Activated CD4-positive, CD25-positive, alpha-beta regulatory T cell treated with anti-CD3 and anti-CD28 coated beads, Interleukin-2, amount 50 U/mL, for 16 hours (primary cell): ENCODE results near the gene JMJD1C.
"Not testable (repeated sequence)": the region's sequence is repeated elsewhere in the genome, so short reads cannot be mapped to it uniquely, and the experiment has no call there.

Experiments used
- DNase-seq: peaks from one replicate; pipeline ENCODE4 v3.0.0-alpha.2; 2020; ENCODE audit warnings: low read depth, low spot score

The JMJD1C gene

DNA sequence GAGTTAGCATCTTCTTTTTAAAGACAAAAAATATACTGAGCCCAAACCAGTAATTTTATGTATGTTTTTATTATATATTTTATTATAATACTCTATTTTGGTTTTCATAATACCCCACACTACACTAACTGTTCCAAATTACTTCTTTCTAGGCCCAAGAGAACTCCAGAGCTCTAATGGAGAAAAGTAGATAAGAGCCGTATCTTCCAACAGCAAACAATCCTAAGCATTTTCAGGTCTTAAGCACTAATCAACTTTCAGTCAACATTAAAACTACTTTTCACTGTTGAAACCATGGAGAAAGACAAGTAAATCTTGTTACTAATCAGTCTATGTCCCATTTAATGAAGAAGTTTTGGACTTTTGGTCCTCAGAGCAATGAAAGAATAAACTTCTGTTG, 55.1 kb downstream of the JMJD1C start:
- no peak for DNase-seq

DNA sequence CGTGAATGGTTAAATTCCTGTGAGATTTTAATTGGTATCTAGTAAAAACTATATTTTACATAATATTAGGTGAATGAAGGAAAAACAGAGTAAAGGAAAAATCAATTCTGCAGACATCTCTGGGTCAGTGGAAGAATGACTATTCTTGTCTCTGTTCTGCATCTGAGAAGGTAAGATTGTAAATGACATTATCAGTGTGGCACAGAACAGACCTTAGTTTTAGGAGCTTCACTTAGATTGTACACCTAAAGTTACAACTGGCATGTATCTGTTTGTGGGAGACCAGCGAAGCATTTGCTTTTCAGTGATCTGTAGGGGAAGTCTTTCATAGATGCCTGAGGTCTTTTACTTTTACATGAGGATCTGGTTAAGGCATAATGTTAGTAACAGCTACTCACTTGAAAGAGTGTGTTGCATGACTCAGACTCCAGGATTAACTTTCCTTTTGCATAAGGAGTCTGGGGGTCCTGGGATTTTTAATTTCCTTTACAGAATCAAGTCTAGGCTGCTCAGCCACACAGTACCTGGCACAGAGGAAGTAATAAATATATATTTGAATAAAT, 56.2 kb downstream of the JMJD1C start:
- DNase-seq, result no peak

DNA sequence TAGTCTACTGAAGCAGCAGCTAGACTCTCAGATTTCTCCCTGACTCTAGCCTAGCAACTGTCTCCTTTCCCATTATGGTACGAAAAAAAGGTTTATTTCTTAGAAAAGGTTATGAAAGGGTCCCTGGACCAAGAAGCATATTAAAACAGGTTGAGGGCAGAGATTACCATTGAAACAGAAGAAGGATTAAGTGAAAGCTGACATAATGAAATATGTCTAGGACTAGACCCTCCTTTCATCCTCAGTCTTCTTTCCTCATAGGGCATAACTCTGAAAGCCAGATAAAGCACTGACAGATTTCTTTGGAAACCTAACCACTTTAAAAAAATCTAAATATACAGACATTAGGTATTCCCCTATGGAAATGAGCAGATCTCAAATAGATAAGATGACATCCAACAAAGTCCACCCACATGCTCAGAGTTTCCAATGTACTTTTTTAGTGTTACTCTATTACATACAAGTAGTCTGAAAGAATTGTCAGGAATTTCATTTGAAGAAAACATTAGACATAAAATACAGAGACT, 58.6 kb downstream of the JMJD1C start:
- DNase-seq, result no peak

DNA sequence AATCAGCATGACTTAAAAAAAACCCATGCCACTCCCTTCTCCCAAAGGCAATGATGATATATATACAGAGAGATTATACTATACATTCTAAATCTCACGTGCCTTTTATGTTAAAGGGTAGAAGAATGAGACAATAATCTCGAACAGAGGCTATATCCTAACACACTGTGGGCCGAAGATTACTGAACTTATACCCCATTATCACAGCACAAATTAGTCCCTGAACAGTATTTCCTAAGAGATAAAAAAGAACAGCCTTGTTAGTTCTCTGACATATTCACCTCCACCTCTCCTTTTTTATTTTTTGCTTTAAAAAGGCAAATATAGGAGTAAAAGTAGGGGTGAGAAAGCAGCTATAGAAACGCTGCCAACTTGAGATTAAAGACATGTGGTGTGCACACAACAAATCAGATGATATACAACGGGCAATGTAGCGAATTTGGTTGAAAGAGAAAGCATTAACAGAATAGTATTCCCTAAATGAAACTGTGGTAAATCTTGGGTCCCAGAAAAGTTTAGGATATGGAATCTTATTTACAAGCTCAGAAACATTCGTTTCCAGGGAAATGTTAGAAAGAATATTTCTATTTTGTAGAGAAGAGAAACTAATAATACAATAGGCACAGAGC, 69.5 kb downstream of the JMJD1C start:
- DNase-seq, result no peak

DNA sequence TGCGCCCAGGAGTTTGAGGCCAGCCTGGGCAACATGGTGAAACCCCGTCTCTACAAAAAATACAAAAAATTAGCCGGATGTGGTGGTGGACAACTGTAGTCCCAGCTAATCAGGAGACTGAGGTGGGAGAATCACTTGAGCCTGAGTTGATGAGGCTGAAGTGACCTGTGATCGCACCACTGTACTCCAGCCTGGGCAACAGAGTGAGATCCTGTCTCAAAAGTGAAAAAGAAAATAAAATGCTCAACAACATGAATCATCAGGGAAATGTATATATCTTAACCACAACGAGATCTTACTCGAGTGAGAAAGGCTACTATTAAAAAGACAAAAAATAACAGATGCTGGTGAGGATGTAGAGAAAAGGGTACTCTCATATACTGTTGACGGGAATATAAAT, 72.7 kb downstream of the JMJD1C start:
- no peak for DNase-seq

DNA sequence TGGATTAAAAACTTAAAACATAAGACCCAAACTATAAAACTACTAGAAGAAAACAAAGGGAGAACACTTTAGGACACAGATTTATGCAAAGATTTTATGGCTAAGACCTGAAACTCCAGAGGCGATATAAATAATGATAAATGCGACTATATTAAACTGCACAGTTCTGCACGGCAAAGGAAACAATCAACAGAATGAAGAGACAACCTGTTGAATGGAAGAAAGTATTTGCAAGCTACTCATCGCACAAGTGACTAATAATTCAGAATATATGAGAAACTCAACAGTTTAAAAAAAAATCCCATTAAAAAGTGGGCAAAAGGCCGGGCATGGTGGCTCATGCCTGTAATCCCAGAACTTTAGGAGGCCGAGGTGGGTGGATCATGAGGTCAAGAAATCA, 73.6 kb downstream of the JMJD1C start:
- DNase-seq, result no peak

DNA sequence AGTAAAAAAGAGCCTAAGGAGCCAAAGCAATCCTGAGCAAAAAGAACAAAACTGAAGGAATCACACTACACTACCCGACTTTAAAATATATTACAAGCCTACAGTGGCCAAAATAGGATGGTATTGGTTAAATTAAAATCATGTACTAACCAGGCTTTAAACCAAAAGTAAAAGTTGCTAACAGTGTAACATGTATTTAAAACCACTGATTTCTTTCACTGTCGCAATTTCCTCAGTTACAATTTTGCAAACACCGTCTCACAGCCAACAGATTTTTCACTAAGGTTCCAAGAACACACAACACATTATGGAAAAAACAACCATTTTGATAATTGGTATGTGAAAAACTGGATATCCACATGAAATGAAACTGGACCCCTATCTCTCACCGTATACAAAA, 74.0 kb downstream of the JMJD1C start:
- no peak for DNase-seq

DNA sequence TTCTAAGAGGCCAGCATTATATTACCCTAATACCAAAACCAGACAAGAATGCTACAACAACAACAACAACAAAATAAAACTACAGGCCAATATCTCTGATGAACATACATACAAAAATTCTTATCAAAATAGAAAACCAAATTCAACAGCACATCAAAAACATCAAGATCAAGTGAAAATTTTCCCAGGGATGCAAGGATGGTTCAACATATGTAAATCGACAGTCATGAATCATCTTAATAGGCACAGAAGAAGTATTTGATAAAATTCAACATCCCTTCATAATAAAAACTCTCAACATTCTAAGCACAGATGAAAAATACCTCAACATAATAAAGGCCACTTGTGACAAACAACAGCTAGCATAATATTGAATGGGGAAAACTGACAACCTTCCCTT, 75.3 kb downstream of the JMJD1C start:
- no peak for DNase-seq

DNA sequence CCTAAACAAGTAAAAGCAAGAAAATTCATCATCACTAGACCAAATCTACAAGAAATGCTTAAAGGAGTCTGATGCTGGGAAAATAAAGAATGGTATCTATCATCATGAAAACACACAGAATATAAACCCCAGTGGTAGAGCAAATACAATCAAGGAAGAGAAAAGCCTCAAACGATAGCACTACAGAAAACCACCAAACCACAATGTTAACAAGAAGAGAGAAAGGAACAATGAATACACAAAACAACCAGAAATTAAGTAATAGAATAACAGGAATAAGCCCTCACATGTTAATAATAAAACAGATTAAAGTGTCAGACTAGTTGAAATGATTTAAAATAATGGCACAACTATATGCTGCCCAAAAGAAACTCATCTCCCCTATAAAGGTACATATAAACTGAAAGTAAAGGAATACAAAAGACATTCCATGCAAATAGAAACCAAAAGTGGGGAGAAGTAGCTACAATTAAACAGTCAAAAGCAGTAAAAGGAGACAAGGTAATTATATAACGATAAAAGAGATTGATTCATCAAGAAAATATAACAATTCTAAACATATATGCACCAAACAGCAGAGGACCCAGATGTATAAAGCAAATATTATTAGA, 77.3 kb downstream of the JMJD1C start:
- DNase-seq, result no peak

DNA sequence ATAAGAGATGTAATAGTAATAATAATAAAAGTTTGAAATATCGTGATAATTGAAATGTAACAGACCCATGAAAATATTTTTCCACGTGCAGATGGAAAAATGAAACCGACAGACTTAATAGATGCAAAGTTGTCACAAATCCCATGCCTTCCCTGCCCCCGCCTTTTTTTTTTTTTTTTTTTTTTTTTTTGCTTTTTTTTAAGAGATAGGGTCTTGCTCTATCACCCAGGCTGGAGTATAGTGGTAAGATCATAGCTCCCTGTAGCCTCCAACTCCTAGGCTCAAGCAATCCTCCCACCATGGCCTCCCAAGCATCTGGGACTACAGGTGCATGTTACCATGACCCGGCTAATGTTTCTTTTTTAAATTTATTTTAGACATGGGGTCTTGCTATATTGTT, 80.5 kb downstream of the JMJD1C start:
- no peak for DNase-seq

DNA sequence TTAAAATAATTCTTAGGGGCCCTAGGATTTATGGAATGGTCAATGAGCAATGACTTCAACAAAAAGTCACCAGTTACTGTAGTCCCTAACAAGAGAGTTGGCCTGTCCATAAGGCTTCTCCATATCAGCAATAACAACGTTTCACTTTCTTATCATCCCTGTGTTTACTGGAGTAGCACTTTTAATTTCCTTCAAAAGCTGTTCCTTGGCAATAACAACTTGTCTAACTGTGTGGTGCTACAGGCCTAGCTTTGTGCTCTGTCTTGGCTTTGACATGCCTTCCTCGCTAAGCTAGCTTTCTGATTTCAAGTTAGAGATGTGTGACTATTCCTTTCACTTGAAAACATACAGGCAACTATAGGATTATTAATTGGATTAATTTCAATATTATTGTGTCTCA, 81.1 kb downstream of the JMJD1C start:
- no peak for DNase-seq

DNA sequence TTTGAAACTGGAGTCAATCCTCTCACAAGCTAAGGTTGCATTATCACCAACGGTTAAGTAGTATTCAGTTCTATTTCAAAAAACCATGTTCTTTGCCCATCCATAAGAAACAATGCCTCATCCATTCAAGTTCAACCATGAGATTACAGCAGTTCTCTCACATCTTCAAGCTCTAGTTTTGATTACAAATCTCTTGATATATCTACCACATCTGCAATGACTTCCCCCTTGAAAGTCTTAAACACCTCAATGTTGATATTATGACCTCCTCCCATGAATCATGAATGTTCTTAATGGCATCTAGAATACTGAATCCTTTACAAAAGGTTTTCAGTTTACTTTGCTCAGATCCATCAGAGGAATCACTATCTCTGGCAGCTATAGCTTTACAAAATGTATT, 81.8 kb downstream of the JMJD1C start:
- no peak for DNase-seq

DNA sequence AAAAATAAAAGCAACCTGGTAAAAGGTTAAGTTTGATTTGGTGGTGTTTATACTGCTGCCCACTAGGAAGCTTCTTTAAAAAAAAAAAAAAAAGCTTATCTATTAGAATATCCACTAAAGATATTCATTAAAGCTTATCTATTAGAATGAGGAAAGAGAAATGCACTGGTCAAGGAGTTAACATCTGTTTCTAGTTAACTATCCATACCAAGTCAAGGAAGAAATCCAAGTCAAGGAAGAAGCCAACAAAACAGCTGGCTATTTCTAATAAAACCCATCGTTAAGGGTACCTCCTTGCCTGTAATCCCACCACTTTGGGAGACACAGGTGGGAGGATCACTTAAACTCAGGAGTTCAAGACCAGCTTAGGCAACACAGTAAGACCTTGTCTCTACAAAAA, 82.6 kb downstream of the JMJD1C start:
- DNase-seq, result no peak

DNA sequence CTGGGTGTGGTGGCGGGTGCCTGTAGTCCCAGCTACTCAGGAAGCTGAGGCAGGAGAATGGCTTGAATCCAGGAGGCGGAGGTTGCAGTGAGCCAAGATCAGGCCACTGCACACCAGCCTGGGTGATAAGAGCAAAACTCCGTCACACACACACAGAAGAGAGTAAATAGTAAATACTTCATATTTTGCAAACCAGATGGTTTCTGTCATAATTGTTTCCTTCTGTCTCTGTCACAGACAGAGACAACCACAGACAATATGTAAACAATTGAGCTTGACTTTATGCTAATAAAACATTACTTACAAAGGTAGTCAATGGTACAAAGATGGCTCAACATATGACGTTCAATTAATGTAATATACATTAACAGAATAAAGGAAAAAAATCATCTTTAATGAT, 83.7 kb downstream of the JMJD1C start:
- DNase-seq, result no peak

DNA sequence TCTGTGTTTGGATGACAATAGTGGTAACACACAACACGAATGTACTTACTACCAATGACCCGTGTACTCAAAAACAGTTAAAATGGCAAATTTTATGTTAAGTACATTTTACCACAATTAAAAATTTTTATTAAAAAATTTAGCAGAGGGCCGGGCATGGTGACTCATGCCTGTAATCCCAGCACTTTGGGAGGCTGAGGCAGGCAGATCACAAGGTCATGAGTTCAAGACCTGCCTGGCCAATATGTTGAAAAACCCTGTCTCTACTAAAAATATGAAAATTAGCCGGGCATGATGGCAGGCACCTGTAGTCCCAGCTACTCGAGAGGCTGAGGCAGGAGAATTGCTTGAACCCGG, 88.5 kb downstream of the JMJD1C start:
- DNase-seq, result not testable (repeated sequence)

DNA sequence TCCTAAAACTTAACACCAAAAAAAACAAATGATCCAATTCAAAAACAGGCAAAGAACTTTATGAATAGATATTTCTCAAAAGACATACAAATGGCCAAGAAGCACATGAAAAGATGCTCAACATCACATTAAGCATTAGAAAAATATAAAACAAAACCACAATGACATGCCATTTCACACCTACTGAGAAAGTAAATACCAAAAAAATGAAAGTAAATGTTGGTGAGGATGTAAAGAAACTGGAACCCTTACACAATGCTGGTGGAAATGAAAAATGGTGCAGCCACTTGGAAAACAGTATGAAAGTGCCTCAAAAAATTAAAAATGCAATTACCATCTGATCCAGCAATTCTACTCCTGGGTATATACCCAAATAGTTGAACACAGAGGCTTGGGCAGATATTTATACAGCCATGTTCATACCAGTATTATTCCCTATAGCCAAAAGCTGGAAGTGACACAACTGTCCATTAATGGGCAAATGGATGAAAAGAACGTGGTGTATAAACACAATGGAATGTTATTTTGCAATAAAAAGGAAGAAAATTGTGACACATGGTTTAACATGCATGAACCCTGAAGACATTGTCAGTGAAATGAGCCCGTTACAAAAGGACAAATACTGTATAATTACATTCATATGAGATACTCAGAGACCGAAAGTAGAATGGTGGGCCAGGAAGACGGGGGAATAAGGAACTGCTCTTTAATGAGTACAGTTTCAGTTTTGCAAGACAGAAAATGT, 89.0 kb downstream of the JMJD1C start:
- no peak for DNase-seq

DNA sequence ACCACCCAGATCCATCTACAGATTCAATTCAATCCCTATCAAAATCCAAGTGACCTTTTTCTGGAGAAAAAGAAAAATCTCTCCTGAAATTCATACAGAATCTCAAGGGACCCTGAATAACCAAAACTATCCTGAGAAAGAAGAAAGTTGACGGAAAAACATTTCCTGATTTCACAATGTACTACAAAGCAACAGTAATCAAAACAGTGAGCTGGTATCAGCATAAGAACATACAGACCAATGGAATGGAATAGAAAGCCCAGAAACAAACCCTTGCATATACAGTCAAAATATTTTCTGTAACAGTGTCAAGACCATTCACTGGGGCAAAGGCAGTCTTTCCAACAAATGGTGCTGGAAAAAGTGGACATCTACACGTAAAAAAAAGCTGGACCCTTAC, 89.9 kb downstream of the JMJD1C start:
- DNase-seq, result no peak

DNA sequence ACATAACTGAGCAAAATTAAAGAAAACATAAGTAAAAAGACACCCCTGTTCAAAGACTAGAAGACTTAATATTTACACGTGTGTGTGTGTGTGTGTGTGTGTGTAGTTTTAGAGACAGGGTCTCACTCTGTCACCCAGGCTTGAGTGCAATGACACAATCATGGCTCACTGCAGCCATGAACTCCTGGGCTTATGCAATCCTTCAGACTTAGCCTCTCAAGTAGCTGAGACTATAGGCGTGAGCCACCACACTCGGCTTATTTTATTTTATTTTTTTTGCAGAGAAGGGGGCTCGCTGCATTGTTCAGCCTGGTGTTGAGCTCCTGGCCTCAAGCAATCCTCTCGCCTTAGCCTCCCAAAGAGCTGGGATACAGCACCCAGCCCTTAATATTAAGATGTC, 90.3 kb downstream of the JMJD1C start:
- DNase-seq, result no peak

DNA sequence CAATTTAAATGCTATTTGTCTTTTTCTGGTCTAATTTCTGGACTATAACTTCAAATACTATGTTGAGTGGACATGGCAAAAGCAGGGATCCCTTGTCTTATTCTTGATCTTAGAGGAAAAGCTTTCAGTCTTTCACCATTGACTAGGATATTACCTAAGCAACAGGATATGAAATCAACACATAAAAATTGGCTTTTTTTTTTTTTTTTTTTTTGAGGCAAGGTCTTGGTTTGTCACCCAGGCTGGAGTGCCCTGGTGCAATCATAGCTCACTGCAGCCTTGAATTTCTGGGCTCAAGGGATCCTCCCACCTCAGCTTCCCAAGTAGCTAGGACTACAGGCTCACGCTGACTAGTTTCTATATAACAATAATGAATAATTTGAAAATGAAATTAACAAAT, 90.8 kb downstream of the JMJD1C start:
- no peak for DNase-seq

DNA sequence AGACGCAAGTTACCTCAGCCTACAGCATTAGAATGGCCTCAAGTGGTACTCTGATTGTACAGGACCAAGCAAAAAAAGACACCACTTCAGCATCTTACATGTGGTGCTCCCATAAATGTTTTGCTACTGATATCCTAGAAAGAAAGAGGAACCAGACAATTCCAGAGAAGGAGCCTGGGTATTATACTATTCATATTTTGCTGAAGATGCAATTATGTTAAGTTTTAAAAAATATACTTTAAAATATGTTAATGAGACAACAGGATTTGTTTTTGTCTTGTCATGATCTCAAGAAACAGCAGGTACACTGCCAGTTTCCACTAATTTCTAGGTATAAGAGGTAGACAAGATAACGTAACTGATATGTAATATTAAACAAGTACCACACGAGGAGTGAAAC, 92.6 kb downstream of the JMJD1C start:
- DNase-seq, result no peak

DNA sequence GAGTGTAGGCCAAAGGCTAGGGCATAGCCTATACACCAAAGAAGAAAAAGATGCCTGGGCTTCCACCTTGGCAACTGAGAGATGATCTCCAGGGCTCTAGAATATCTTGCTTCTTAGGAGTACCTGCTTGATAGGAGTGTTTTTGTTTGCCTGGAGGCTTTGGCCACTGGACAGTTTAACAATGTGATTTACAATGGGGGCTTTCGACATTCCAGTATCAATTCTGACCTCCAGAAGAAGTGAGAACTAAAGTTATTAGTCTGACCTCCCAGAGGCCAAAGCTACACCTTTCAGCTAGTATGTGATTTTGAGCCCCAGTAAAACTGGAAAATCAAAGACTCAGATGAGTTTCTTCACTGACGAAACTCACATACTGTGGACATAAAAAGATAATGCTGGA, 96.1 kb downstream of the JMJD1C start:
- no peak for DNase-seq

DNA sequence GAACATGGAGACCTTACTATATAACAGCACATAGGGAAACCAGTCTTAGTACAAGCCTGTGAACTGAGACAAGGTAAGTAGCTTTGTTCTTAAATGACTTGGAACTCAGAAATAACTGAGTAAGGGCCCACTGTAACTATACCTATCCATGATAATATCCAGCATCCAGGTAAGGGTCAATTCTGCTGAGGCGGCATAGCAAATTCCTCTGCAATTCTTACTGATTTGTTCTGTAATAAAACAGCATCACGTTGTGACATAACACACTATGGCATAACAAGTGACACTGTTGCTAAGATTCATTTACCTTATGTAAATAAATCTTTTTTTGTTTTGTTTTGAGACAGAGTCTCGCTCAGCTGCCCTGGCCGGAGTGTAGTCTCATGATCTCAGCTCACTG, 97.4 kb downstream of the JMJD1C start:
- no peak for DNase-seq

DNA sequence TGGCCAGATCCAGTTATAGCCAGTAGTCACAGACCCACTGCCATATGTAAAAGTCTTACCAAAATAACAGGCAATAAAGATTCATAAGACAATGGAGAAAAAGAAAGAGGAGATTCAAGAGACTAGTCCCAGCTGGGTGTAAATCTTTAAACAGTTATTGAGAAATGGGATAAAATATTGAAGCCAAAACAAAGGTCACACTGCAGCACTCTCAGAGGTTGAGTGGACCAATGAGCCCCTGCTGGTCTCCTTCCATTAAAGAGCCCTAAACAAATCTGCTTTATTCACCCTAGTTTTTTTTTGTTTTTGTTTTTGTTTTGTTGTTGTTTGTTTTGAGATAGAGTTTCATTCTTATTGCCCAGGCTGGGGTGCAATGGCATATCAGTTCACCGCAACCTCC, 98.8 kb downstream of the JMJD1C start:
- no peak for DNase-seq
